ENCODE results near the gene HTT-AS.
"Not testable (repeated sequence)": the region's sequence is repeated elsewhere in the genome, so short reads cannot be mapped to it uniquely, and the experiment has no call there.

HTT-AS gene

DNA sequence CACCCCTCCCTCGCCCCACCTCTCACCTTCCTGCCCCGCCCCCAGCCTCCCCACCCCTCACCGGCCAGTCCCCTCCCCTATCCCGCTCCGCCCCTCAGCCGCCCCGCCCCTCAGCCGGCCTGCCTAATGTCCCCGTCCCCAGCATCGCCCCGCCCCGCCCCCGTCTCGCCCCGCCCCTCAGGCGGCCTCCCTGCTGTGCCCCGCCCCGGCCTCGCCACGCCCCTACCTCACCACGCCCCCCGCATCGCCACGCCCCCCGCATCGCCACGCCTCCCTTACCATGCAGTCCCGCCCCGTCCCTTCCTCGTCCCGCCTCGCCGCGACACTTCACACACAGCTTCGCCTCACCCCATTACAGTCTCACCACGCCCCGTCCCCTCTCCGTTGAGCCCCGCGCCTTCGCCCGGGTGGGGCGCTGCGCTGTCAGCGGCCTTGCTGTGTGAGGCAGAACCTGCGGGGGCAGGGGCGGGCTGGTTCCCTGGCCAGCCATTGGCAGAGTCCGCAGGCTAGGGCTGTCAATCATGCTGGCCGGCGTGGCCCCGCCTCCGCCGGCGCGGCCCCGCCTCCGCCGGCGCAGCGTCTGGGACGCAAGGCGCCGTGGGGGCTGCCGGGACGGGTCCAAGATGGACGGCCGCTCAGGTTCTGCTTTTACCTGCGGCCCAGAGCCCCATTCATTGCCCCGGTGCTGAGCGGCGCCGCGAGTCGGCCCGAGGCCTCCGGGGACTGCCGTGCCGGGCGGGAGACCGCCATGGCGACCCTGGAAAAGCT is at the start of gene HTT-AS, which contains the start of gene HTT:
HTT-AS (minus strand) TSS at position 461 of the 768 bp plus-strand sequence.
HTT (plus strand) TSS at position 604 of the 768 bp plus-strand sequence; CDS start at position 749, 145 bp downstream.
- DNase-seq (ENCODE audit: low spot score), result peak; percentile 96

- DNase-seq (ENCODE audit: low spot score), result no peak
Measured at GRCh38 chr4:3123181-3123671, 48.9 kb upstream of the HTT-AS start.

GRCh38 chr4:3122081-3122563 is 47.8 kb upstream of the HTT-AS start:
- DNase-seq (ENCODE audit: low spot score), result no peak

GRCh38 chr4:3121596-3121995 is 47.3 kb upstream of the HTT-AS start:
- no peak for DNase-seq (ENCODE audit: low spot score)

DNA sequence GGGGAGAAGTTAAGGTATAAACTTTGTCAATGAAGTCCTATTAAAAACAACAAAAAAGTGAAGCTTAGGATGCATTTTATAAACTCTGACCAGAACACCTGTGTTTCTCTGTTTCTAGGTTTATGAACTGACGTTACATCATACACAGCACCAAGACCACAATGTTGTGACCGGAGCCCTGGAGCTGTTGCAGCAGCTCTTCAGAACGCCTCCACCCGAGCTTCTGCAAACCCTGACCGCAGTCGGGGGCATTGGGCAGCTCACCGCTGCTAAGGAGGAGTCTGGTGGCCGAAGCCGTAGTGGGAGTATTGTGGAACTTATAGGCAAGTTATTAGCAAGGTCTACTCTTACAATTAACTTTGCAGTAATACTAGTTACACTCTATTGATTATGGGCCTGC is 46.8 kb upstream of the HTT-AS start:
- DNase-seq (ENCODE audit: low spot score), result no peak

DNA sequence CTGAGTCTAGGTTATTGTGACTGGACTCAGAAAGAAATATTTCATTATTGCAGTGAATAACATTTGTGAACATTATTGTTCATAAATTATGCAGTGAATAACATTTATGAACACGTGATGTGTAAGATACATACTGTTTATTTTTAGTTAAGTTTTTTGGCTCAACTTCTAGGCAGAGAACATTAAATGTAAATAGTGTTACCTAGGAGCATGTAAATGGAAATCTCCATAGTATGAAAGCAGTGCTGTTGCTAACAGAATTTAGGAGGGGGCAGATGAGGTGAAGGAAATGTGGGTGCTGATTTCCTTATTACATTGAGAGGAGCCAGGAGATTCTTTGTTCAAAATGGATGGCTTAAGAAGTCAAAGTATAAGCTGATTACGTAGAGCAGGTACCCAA is 45.1 kb upstream of the HTT-AS start:
- no peak for DNase-seq (ENCODE audit: low spot score)

DNA sequence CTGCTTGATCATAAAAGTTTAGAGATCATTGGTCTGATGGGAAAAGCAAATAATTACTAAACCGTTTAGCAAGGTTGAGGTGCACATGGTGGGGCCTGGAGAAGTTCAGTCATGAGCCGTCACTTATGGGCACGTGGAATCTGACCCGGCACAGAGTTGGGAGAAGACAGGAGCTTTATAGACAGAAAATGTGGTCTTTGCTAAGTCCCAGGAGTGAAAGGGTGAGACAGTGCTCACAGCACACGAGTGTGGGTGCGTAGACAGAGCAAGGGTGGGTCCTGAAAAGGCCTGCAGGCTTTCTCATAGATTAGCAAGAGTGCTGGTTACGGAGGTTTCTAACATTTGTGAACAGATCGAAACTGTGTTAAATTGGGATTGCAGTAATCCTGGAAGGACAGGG is 44.0 kb upstream of the HTT-AS start:
- no peak for DNase-seq (ENCODE audit: low spot score)

DNA sequence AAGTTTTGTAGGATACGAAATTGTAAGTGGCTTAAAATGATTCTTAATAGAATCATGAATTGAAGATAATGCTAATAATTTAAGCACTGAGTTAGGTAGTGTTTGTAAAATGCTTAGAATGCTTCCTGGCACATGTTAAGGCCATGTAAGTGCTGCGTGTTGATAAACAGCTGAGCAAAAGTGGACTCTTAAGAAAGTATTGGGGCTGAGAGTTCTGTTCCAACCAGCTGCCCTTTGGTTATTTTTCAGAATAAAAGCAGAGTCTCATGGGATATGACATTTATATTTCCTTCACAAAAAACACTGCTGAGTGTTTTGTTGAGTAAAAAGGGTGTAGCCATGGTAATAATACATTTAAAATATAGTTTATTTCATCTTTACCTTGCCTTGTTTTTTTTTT is 42.6 kb upstream of the HTT-AS start:
- DNase-seq (ENCODE audit: low spot score), result no peak

DNA sequence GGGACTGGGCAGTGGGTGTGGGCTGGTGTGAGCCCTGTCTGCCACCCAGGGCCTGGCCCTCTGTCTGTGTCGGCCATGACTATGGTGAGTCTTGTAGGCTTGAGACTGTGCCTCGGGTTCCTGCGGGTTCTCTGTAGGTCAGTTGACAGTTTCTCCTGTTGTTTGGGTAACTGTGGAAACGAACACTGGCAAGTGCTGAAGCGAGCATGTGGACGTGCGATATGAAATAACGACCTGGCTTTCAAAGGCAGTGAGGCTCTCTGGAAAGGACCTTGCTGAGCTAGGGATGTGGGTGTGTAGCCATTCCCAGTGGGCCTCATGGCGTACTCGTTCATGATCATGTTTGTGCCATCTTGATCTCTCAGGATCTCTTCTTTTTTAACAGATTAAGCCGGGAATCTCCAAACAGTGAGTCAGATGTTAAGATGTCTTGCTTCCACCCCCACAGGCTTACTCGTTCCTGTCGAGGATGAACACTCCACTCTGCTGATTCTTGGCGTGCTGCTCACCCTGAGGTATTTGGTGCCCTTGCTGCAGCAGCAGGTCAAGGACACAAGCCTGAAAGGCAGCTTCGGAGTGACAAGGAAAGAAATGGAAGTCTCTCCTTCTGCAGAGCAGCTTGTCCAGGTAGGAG is 41.4 kb upstream of the HTT-AS start:
- DNase-seq (ENCODE audit: low spot score), result peak; percentile 56

DNA sequence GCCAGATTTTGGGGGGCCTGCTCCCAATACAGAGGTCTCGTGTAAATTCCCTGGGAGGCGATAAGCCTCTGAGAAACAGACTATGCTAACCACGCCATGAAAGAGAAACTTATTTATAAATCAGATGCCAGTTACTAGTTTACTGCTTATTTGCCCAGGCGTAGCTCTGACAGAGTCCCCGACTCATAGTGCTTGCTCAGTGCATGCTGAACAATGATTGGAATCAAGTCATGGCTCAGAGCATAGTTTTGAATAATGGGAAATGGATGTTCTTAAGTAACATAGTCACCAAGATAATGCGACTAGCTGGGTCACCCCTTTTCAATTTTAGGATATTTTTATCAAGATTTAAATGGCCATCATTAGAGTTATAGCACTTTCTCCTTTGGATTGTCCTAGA is 40.0 kb upstream of the HTT-AS start:
- DNase-seq (ENCODE audit: low spot score), result no peak

GRCh38 chr4:3112609-3113469 is 38.5 kb upstream of the HTT-AS start:
- peak; percentile 22 for DNase-seq (ENCODE audit: low spot score)

DNA sequence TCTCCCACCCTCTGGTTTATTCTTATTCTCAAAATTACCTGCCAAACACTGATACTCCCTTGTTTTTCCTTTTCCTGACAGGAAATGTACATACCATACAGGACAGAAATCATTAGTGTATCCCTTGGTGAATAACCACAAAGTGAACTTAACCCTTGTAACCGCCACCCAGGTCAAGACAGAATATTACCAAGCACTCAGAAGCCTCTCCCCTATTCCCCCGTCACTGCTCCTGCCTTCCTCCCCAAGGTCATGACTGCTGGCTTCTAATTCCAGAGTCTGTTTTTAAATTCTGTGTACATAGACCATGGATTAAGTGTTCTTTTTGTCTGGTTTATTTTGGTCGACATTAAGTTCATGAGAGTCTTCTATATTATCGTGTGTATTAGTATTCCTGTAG is 37.9 kb upstream of the HTT-AS start:
- no peak for DNase-seq (ENCODE audit: low spot score)

GRCh38 chr4:3111461-3111860 is 37.1 kb upstream of the HTT-AS start:
- no peak for DNase-seq (ENCODE audit: low spot score)

GRCh38 chr4:3108211-3108610 is 33.9 kb upstream of the HTT-AS start:
- DNase-seq (ENCODE audit: low spot score), result no peak

DNA sequence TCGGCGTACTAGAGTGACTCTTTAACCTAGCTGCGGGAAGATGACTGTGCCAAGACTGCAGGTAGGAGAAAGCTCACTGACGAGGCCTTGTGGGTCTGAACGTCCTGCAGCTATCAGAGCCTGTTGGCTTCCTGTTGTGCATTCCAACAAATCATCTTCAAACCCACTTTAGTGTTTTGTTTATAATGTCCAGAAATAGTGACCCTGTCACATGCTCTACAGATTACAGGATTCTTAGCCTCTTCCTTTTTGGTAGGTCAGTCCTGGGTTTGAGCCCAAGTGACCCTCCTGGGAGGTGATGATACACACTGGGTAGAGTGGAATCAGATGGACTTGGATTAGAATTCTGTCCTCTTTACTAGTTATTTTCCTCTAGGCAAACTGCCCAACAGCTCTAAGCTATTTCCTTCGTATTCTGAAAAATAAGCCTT is 33.4 kb upstream of the HTT-AS start:
- no peak for DNase-seq (ENCODE audit: low spot score)

GRCh38 chr4:3107271-3107670 is 32.9 kb upstream of the HTT-AS start:
- no peak for DNase-seq (ENCODE audit: low spot score)

- DNase-seq (ENCODE audit: low spot score), result peak; percentile 84
Measured at GRCh38 chr4:3106339-3107186, 32.2 kb upstream of the HTT-AS start.

DNA sequence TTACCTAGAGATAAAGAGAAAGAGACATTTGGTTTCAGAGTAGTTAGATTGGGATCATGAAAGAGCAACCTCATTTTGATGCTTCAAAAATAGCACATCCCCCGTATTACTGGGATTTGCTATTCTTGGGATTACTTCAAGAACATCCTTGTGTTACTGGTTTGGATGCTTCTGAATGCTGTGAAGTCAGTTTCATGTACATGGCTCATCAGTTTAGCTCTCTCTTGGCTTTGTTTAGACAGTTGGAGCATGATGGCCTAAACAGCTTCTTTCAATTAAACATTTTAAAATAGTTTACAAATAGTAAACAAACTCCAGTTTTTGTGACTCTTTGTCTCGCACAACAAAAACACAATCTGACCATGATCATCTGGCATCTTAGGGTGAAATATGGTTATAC is 24.0 kb upstream of the HTT-AS start:
- peak; percentile 42 for DNase-seq (ENCODE audit: low spot score)

DNA sequence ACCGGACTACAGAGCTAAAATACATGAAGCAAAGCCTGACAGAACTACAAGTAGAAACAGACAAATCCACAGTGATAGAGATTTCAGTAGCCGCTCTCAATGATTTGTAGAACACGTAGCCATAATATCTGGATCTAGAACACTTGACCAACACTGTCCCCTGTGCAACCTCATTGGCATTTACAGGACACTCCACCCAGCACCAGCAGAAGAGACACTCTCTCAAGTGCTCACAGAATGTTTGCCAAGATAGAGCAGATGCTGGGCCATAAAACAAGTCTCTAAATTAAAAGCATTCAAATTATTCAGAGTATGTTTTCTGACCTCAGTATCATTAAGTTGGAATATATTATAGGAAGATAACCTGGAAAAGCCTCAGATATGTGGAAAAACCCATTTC is 21.9 kb upstream of the HTT-AS start:
- no peak for DNase-seq (ENCODE audit: low spot score)

DNA sequence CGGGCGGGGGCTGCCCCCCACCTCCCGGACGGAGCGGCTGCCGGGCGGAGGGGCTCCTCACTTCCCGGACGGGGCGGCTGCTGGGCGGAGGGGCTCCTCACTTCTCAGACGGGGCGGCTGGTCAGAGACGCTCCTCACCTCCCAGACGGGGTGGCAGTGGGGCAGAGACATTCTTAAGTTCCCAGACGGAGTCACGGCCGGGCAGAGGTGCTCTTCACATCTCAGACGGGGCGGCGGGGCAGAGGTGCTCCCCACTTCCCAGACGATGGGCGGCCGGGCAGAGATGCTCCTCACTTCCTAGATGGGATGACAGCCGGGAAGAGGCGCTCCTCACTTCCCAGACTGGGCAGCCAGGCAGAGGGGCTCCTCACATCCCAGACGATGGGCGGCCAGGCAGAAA is 20.4 kb upstream of the HTT-AS start:
- not testable (repeated sequence) for DNase-seq (ENCODE audit: low spot score)

- no peak for DNase-seq (ENCODE audit: low spot score)
Measured at GRCh38 chr4:3091464-3091863, 17.1 kb upstream of the HTT-AS start.
